Spleen (tissue), 11 donors: ENCODE measurements around the gene LCORL. TPM values are rescaled to one million over a fixed set of nuclear protein-coding genes. Genes with fewer than 3 reads are reported as not detected.

Source experiments
- DNase-seq: peaks from one replicate; pipeline ENCODE4 v3.0.0-alpha.2; 2020
- H3K27ac ChIP-seq, 8 donors: fragments of 200-600 bp; sonication (generic) in 7 of 8; 1 replicate in 4 of 8; 2 replicates in 4 of 8; pipeline versions ENCODE4 v1.5.0 to v1.8.0; 2016 to 2021; ENCODE audit warnings: inconsistent platforms in 4 of 8, mild to moderate bottlenecking in 4 of 8, moderate library complexity in 1 of 8
- H3K27me3 ChIP-seq, 7 donors: fragments of 200-600 bp; sonication (generic) in 6 of 7; replicated peaks in 1 of 7; 1 replicate in 4 of 7; 2 replicates in 3 of 7; pipeline versions ENCODE4 v1.5.0 to v1.8.0; 2016 to 2021; ENCODE audit warnings: inconsistent platforms in 3 of 7, mild to moderate bottlenecking in 1 of 7
- H3K36me3 ChIP-seq, 6 donors: fragments of 200-600 bp; sonication (generic) in 5 of 6; 1 replicate in 4 of 6; 2 replicates in 2 of 6; pipeline versions ENCODE4 v1.5.0 to v1.8.0; 2016 to 2021; ENCODE audit warnings: inconsistent platforms in 2 of 6
- H3K4me1 ChIP-seq, 6 donors: fragments of 200-600 bp; sonication (generic) in 5 of 6; 1 replicate in 3 of 6; 2 replicates in 3 of 6; pipeline versions ENCODE4 v1.5.0 to v1.8.0; 2016 to 2021; ENCODE audit warnings: inconsistent platforms in 3 of 6
- H3K4me3 ChIP-seq, 8 donors: fragments of 200-600 bp; sonication (generic) in 7 of 8; 1 replicate in 4 of 8; 2 replicates in 4 of 8; pipeline versions ENCODE4 v1.5.0 to v1.8.0; 2016 to 2021; ENCODE audit warnings: inconsistent platforms in 4 of 8, mild to moderate bottlenecking in 4 of 8, moderate library complexity in 2 of 8
- H3K9me3 ChIP-seq, 8 donors: fragments of 200-600 bp; sonication (generic) in 7 of 8; 1 replicate in 4 of 8; 2 replicates in 4 of 8; pipeline versions ENCODE4 v1.5.0 to v1.8.0; 2016 to 2021; ENCODE audit warnings: inconsistent platforms in 4 of 8
- CTCF ChIP-seq, 11 experiments: fragments of 200-600 bp in 7 of 11; fragments of 450-650 bp in 4 of 11; sonication (generic) in 4 of 11; IDR thresholded peaks in 8 of 11; conservative IDR thresholded peaks in 3 of 11; 1 replicate in 7 of 11; 2 replicates in 4 of 11; pipeline versions ENCODE4 v1.4.0 to v1.8.0; 2016 to 2021; ENCODE audit warnings: antibody characterized with exemption in 11 of 11, inconsistent platforms in 4 of 11, mild to moderate bottlenecking in 1 of 11
- POLR2A ChIP-seq, 3 donors: fragments of 450-650 bp; IDR thresholded peaks; one replicate each; pipeline ENCODE4 v1.5.1; 2017; ENCODE audit warnings: antibody characterized with exemption in 3 of 3, mild to moderate bottlenecking in 1 of 3
- POLR2AphosphoS5 ChIP-seq, 3 donors: sonication (generic); formaldehyde crosslinking; IDR thresholded peaks; one replicate each; pipeline ENCODE4 v1.5.1; 2017; ENCODE audit warnings: antibody characterized with exemption in 3 of 3
- WGBS, 5 donors: extraction: QIAGEN DNeasy Blood & Tissue Kit in 3 of 5; methylation state at CpG; one replicate each; pipeline versions ENCODE4 v1.1.5 to v1.1.7; 2013 to 2018; 5-methylcytosine and 5-hydroxymethylcytosine counted together
- intact Hi-C: fragments of 100-400 bp; cut with DNase I; formaldehyde crosslinking; loops from one replicate; pipeline ENCODE4 v1.15.0; 2023; ENCODE audit warnings: low total_unique reads
- polyA plus RNA-seq, 3 donors: library from polyadenylated mRNA; stranded (reverse); fragments of 200-250 nt; gene quantifications; one replicate each; pipeline ENCODE4 v1.2.1, GENCODE V29; 2013
- total RNA-seq, 7 donors: library from RNA; depleted of rRNA in 3 of 7; stranded (reverse); fragments of >200 nt in 3 of 7; fragmentation: NEBNext Ultra II Directional in 4 of 7; extraction: Animal tissue kit (Norgen Biotek cat#: 25700) in 4 of 7; gene quantifications; one replicate each; pipeline versions ENCODE4 v1.1.0 to v1.2.1, GENCODE V29; 2016 to 2021
- donor health status: healthy with polysubstance abuse.
- donor health status: DM: no; HTN: no; CAD: no; lungs with moderate emphysema.
- donor health status: DM: no; HTN: no; CAD: no.
- donor health status: Bipolar disorder and iron deficiency.
- donor health status: healthy.
- donor health status: DM: no; HTN: no; CAD: no.
- donor health status: DM: yes; HTN: yes; CAD: no.

LCORL gene
- total and polyA plus RNA-seq, 10 donors: 1.8 to 48.7 (median 22.6) TPM

GRCh38 chr4:17812801-17813200 is 208.8 kb downstream of the LCORL start:
- H3K27ac ChIP-seq: no peak overlapping the region
- 71 to 76% (median 74%) methylated on average over 3 of the region's 3 CpGs for WGBS, 5 donors
- no peaks in the 10 kb centered on the region for H3K27me3 ChIP-seq
- no peak for TF ChIP-seq POLR2A (IDR thresholded peaks at IDR 0.05)
- TF ChIP-seq POLR2AphosphoS5 (IDR thresholded peaks at IDR 0.05): no peak
- no peak for TF ChIP-seq CTCF (IDR thresholded peaks at IDR 0.05 in 8 of 11, conservative IDR thresholded peaks at IDR 0.05 in 3 of 11)
- H3K4me1 ChIP-seq: peaks cover 17 to 50% (median 30%) of the 10 kb centered on the region in 6 donors
- no peaks in the 10 kb centered on the region for H3K9me3 ChIP-seq
- H3K36me3 ChIP-seq: peaks cover 0 to 8% (median 0%) of the 10 kb centered on the region in 6 donors
- no peak for DNase-seq
- H3K4me3 ChIP-seq: no peak overlapping the region
- intact Hi-C loops: loop anchor here (10.0 kb wide), 1 partner anchor 212 kb away; the partner anchor contains the start of gene LCORL

DNA sequence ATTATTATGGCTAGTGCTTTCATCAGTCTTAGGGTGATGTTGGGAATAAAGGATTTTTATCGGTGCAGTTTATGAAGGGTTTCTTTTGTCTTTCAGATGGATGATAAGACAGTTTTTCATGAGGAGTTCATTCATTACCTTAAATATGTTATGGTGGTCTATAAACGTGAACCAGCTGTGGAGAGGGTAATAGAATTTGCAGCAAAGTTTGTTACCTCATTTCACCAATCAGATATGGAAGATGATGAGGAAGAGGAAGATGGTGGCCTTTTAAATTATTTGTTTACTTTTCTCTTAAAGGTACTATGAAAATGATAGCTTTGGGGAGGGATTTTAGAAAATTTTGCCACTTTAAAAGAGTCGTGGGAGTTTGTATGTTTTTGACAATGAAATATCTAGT is 209.4 kb downstream of the LCORL start:
- intact Hi-C loops: loop anchor here (10.0 kb wide), 1 partner anchor 213 kb away; the partner anchor contains the start of gene LCORL
- H3K27me3 ChIP-seq: no peaks in the 10 kb centered on the region
- H3K9me3 ChIP-seq: no peaks in the 10 kb centered on the region
- no peak for DNase-seq
- H3K4me3 ChIP-seq: peak overlapping the region in 2 of 8 donors; percentile 77 to 87
- no peak overlapping the region for H3K27ac ChIP-seq
- peaks cover 23 to 56% (median 37%) of the 10 kb centered on the region in 6 donors for H3K4me1 ChIP-seq
- 11 to 25% (median 15%) methylated on average over 3 of the region's 3 CpGs for WGBS, 5 donors
- H3K36me3 ChIP-seq: peaks cover 0 to 8% (median 0%) of the 10 kb centered on the region in 6 donors
- TF ChIP-seq POLR2AphosphoS5 (IDR thresholded peaks at IDR 0.05) (no peak), POLR2A (IDR thresholded peaks at IDR 0.05) (no peak), CTCF (IDR thresholded peaks at IDR 0.05 in 8 of 11, conservative IDR thresholded peaks at IDR 0.05 in 3 of 11) (no peak)

DNA sequence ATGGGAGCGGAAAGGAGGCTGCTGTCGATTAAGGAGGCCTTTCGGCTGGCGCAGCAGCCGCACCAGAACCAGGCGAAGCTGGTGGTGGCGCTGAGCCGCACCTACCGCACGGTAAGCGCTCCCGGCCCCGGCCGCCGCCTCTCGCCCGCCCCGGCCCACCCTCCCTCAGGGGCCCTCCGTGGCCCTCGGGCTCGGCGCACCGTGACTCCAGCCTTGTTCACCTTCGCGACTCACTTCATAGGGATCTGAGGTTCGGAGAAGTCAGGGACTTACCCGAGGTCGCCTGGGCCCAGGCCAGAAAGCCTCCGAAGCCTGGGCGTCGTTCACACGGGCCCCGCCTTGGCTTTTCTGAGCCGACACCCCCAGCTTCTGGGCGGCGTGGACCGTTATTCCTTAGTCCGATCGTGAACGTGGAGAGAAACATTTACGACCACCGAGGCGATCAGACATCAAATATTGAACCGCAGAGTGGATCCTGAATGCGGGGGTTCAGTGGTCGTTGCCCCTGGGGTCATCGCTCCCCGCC is 210.4 kb downstream of the LCORL start:
- WGBS, 5 donors: 0 to 1% (median 1%) methylated on average over 21 to 48 of the region's 48 CpGs
- DNase-seq: no peak
- H3K9me3 ChIP-seq: no peaks in the 10 kb centered on the region
- TF ChIP-seq POLR2A (IDR thresholded peaks at IDR 0.05) (no peak), CTCF (IDR thresholded peaks at IDR 0.05 in 8 of 11, conservative IDR thresholded peaks at IDR 0.05 in 3 of 11) (no peak)
- peaks cover 30 to 66% (median 47%) of the 10 kb centered on the region in 6 donors for H3K4me1 ChIP-seq
- H3K36me3 ChIP-seq: peaks cover 0 to 1% (median 0%) of the 10 kb centered on the region in 6 donors
- H3K27ac ChIP-seq: peak overlapping the region in 6 of 8 donors; percentile 53 to 98 (median 96)
- peak overlapping the region; percentile 65 to 94 (median 78) for H3K4me3 ChIP-seq
- no peaks in the 10 kb centered on the region for H3K27me3 ChIP-seq
- intact Hi-C loops: loop anchor here (10.0 kb wide), 1 partner anchor 214 kb away; the partner anchor contains the start of gene LCORL

- intact Hi-C loops: loop anchor here (10.0 kb wide), 1 partner anchor 214 kb away; the partner anchor contains the start of gene LCORL
- Histone ChIP-seq H3K9me3 (no peaks in the 10 kb centered on the region), H3K36me3 (peaks cover 0 to 8% (median 0%) of the 10 kb centered on the region in 6 donors), H3K27ac (peak within 1 kb of the TSS; percentile 93 to 98 (median 95)), H3K27me3 (no peaks in the 10 kb centered on the region), H3K4me3 (peak within 1 kb of the TSS; percentile 65 to 94 (median 78)), H3K4me1 (peaks cover 30 to 73% (median 51%) of the 10 kb centered on the region in 6 donors)
- peak; percentile 99 to 100 (median 100) for TF ChIP-seq POLR2AphosphoS5 (IDR thresholded peaks at IDR 0.05)
- TF ChIP-seq CTCF (IDR thresholded peaks at IDR 0.05 in 8 of 11, conservative IDR thresholded peaks at IDR 0.05 in 3 of 11): peak in 3 of 11 experiments; percentile 52 to 62 (median 53)
- peak; percentile 44 to 92 (median 77) for TF ChIP-seq POLR2A (IDR thresholded peaks at IDR 0.05)
- 0 to 1% (median 0%) methylated on average over 59 to 69 of the region's 69 CpGs for WGBS, 5 donors
- DNase-seq: peak; percentile 100
Measured at GRCh38 chr4:17810260-17811077, 211.1 kb downstream of the LCORL start, which contains the start of the genes DCAF16 and NCAPG. Gene DCAF16 (minus strand): TSS chr4:17810757. CDS start chr4:17804141, 6,616 bp downstream. Gene NCAPG (plus strand): TSS chr4:17810979. CDS start chr4:17811078, 99 bp downstream.
